HTERT RPE-1 (cell line): ENCODE data around the gene OLFML3.

ENCODE experiments used
- in situ Hi-C: fragments of 300-500 bp; cut with MboI; formaldehyde crosslinking; loops from 4 replicates; pipeline ENCODE4 v1.14.3; 2020; ENCODE audit warnings: low sequenced_read_pairs

OLFML3 gene

DNA sequence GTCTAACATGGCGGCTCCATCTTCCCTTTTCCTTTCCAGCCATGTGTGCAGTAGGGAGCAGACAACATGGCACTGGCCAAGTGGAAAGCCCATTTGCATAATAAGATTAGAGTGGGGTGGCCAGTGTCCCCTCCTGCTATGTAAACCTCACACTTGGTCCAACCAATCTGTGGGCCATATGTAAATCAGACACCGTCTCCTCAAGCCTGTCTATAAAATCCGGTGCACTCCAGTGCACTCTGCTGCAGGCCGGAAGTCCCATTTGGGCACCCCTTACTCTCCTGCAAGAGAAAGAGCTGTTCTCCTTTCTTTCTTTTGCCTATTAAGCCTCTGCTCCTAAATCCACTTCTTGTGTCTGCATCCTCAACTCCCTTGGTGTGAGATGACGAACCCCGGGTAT lies 44.1 kb downstream of the OLFML3 start:
- in situ Hi-C loops: no loop called here

DNA sequence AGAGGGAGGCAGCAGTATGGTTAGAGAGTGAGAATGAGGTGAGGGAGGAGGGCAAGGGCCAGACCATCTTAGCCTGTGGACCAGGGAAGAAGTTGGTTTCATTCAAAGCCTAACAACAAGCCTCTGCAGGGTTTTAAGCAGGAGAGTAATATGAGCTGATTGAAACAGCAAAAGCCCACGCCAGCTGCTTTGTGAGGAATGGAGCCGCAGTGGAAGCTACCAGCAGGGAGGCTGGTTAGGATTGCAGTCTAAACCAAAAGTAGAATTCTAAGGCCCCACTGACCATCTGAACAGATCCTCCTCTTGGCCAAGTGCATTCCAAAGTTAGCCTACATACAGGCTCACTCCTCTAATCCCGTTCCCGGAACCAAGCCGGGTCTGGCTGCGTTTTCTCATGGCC lies 44.8 kb downstream of the OLFML3 start:
- in situ Hi-C loops: no loop called here

DNA sequence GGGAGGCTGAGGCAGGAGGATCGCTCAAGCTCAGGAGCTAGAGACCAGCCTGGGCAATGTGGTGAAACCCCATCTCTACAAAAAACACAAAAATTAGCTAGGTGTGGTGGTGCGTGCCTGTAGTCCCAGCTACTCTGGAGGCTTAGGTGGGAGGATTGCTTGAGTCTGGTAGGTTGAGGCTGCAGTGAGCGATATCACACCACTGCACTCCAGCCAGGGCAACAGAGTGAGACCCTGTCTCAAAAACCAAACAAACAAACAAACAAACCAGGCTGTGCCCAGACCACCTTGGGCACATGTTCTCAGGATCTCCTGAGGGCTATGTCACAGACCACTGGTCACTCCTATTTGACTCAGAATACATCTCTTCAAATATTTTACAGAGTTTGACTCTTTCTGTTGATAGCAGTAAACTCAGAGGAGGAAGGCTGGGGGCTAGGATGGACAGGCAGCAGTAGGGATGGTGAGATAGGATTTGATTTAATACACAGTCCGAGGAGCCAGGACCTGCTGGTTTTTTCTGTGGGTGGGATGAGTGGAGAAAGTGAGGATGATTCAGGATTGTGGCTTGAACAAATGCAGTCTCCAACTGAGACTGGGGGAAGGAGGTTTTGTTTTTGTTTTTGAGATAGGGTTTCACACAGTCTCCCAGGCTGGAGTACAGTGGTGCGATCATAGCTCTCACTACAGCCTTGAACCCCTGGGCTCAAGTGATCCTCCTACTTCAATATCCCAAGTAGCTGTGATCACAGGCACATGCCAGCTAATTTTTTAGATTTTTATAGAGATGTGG lies 46.5 kb downstream of the OLFML3 start:
- in situ Hi-C loops: no loop called here

DNA sequence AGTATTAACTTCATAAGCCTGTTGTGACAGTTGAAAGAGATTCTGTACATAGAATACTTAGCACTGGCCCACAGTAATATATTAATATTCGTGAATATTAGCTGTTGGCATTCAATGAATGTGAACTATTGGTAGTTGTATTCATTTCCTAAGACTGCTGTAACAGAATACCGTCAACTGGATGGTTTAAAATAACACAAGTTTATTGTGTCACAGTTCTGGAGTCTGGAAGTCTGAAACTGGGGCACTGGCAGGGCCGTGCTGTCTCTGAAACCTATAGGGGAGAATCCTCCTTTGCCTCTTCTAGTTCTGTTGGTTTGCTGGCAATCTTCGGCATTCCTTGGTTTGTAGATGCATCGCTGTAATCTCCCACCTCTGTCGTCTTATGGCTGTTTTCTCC lies 47.5 kb downstream of the OLFML3 start:
- in situ Hi-C loops: no loop called here
